ENCODE data around the gene PCBP3.
A peak's percentile ranks its signal among the peaks of the same experiment; 100 is the strongest.
"Not testable (repeated sequence)": the region's sequence is repeated elsewhere in the genome, so short reads cannot be mapped to it uniquely, and the experiment has no call there.

Gene PCBP3

GRCh38 chr21:45613881-45614280 lies 29.6 kb upstream of the PCBP3 start:
- no peak for DNase-seq

- peak; percentile 90 to 92 for DNase-seq
Measured at GRCh38 chr21:45615145-45615711, 28.3 kb upstream of the PCBP3 start.

GRCh38 chr21:45617021-45617921 lies 26.3 kb upstream of the PCBP3 start:
- no peak for DNase-seq

GRCh38 chr21:45618287-45618686 lies 25.2 kb upstream of the PCBP3 start:
- no peak for DNase-seq

GRCh38 chr21:45618846-45619485 lies 24.6 kb upstream of the PCBP3 start:
- no peak for DNase-seq

GRCh38 chr21:45620201-45620923 lies 23.2 kb upstream of the PCBP3 start:
- DNase-seq, result no peak

GRCh38 chr21:45621435-45622331 lies 21.8 kb upstream of the PCBP3 start:
- DNase-seq, result not testable (repeated sequence)

- DNase-seq, result no peak
Measured at GRCh38 chr21:45622416-45623097, 21.0 kb upstream of the PCBP3 start.

GRCh38 chr21:45623436-45623835 lies 20.1 kb upstream of the PCBP3 start:
- DNase-seq, result no peak

- not testable (repeated sequence) for DNase-seq
Measured at GRCh38 chr21:45626127-45626526, 17.4 kb upstream of the PCBP3 start.

GRCh38 chr21:45629046-45629981 lies 14.2 kb upstream of the PCBP3 start:
- DNase-seq, result no peak

- DNase-seq, result no peak
Measured at GRCh38 chr21:45630066-45630694, 13.3 kb upstream of the PCBP3 start.

- no peak for DNase-seq
Measured at GRCh38 chr21:45630876-45631275, 12.6 kb upstream of the PCBP3 start.

- no peak for DNase-seq
Measured at GRCh38 chr21:45631540-45631939, 12.0 kb upstream of the PCBP3 start.

- peak in 1 of 2 donors; percentile 22 for DNase-seq
Measured at GRCh38 chr21:45632160-45632559, 11.4 kb upstream of the PCBP3 start.

- DNase-seq, result no peak
Measured at GRCh38 chr21:45632637-45633251, 10.8 kb upstream of the PCBP3 start.

- DNase-seq, result no peak
Measured at GRCh38 chr21:45634511-45635183, 8.9 kb upstream of the PCBP3 start.

- DNase-seq, result no peak
Measured at GRCh38 chr21:45635271-45636151, 8.0 kb upstream of the PCBP3 start.

Data from CD4-positive, alpha-beta T cell treated with Interleukin-1 beta for 1 hour (primary cell).